SU-DHL-6 (cell line): Measurements from ENCODE around the gene UBR3.

Source experiments
- H2AFZ ChIP-seq: fragments of 200-600 bp; sonication (generic); 2 replicates; pipeline ENCODE4 v1.6.1; 2014; ENCODE audit warnings: low read depth, mild to moderate bottlenecking, moderate library complexity, mixed read lengths, antibody characterized with exemption, low read length; ENCODE audit not compliant: severe bottlenecking
- H3F3A ChIP-seq: fragments of 200-600 bp; shearing (Covaris generic); 2 replicates; pipeline ENCODE4 v1.6.0; 2016; ENCODE audit warnings: antibody characterized with exemption, mild to moderate bottlenecking; ENCODE audit not compliant: insufficient read depth
- H3K27ac ChIP-seq: fragments of 200-600 bp; sonication (generic); 2 replicates; pipeline ENCODE4 v1.5.1; 2016; ENCODE audit warnings: low read depth, mild to moderate bottlenecking, low read length, moderate library complexity, mixed read lengths
- H3K27me3 ChIP-seq: fragments of 200-600 bp; sonication (generic), shearing (Covaris generic); 2 replicates; pipeline ENCODE4 v1.6.0; 2014; ENCODE audit warnings: mild to moderate bottlenecking, low read length
- H3K36me3 ChIP-seq: fragments of 200-600 bp; sonication (generic); 2 replicates; pipeline ENCODE4 v1.6.1; 2014; ENCODE audit warnings: mild to moderate bottlenecking, low read length, mixed read lengths
- H3K4me2 ChIP-seq: fragments of 300-600, 200-600 bp; shearing (Covaris generic), sonication (generic); 2 replicates; pipeline ENCODE4 v1.6.0; 2014; ENCODE audit warnings: low read length, low read depth, mild to moderate bottlenecking; ENCODE audit not compliant: poor library complexity, severe bottlenecking
- H3K4me3 ChIP-seq: fragments of 200-600 bp; sonication (generic); 2 replicates; pipeline ENCODE4 v1.5.1; 2014; ENCODE audit warnings: antibody characterized with exemption, low read length, mild to moderate bottlenecking, mixed read lengths; ENCODE audit not compliant: insufficient read depth, poor library complexity, severe bottlenecking
- H3K79me2 ChIP-seq: fragments of 200-600 bp; sonication (generic); 2 replicates; pipeline ENCODE4 v1.6.1; 2014; ENCODE audit warnings: mild to moderate bottlenecking, low read length, moderate library complexity; ENCODE audit not compliant: insufficient read depth
- H3K9ac ChIP-seq: fragments of 200-600 bp; sonication (generic); 2 replicates; pipeline ENCODE4 v1.7.0; 2014; ENCODE audit warnings: mild to moderate bottlenecking, low read length
- H3K9me2 ChIP-seq: fragments of 200-600 bp; sonication (generic); replicated peaks from 2 replicates; pipeline ENCODE4 v1.6.1; 2014; ENCODE audit warnings: low read length; ENCODE audit not compliant: insufficient read depth
- H3K9me3 ChIP-seq: fragments of 200-600 bp; sonication (generic); 2 replicates; pipeline ENCODE4 v1.6.1; 2014; ENCODE audit warnings: low read length, mixed read lengths; ENCODE audit not compliant: insufficient read depth
- H4K20me1 ChIP-seq: fragments of 200-600 bp; sonication (generic); 2 replicates; pipeline ENCODE4 v1.6.1; 2014; ENCODE audit warnings: low read depth, mild to moderate bottlenecking, antibody characterized with exemption, low read length, moderate library complexity, mixed read lengths
- EZH2phosphoT487 ChIP-seq: fragments of 200-600 bp; sonication (generic), shearing (Covaris generic); conservative IDR thresholded peaks from 2 replicates; pipeline ENCODE4 v1.6.1; 2018; ENCODE audit warnings: mild to moderate bottlenecking, antibody characterized with exemption, low read length, moderate library complexity, mixed read lengths
- TF ChIP-seq, protein P1 (sequence below): fragments of 200-600 bp; sonication (generic); IDR thresholded peaks from one replicate; pipeline ENCODE4 v1.5.1; 2017; ENCODE audit warnings: antibody characterized with exemption, mild to moderate bottlenecking, low read length, moderate library complexity; ENCODE audit not compliant: insufficient read depth, poor library complexity, severe bottlenecking

UBR3 gene

DNA sequence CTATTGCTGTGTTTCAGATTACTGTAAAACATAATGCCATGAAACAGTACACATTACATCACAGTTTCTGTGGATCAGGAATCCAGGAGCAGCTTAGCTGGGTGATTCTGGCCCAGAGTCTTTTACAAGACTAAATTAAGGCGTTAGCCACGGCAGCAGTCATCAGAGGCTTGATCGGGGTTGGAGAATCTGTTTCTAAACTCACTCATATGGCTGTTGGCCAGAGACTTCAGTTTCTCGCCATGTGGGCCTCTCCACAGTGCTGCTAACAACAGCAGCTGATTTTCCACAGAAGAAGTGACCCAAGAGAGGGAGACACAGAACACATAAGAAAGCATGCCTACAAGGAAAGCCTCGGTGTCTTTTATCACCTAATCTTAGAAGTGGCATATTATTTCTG lies 261.5 kb downstream of the UBR3 start:
- Histone ChIP-seq H3F3A (no peaks in the 10 kb centered on the region), H3K9me2 (no peaks in the 10 kb centered on the region), H4K20me1 (no peaks in the 10 kb centered on the region), H3K9ac (no peak overlapping the region), H3K4me2 (no peak overlapping the region), H3K36me3 (no peaks in the 10 kb centered on the region), H3K27ac (no peak overlapping the region), H3K27me3 (no peaks in the 10 kb centered on the region), H3K9me3 (no peaks in the 10 kb centered on the region), H2AFZ (no peak overlapping the region), H3K4me3 (no peak overlapping the region), H3K79me2 (no peaks in the 10 kb centered on the region)
- TF ChIP-seq, protein P1, sequence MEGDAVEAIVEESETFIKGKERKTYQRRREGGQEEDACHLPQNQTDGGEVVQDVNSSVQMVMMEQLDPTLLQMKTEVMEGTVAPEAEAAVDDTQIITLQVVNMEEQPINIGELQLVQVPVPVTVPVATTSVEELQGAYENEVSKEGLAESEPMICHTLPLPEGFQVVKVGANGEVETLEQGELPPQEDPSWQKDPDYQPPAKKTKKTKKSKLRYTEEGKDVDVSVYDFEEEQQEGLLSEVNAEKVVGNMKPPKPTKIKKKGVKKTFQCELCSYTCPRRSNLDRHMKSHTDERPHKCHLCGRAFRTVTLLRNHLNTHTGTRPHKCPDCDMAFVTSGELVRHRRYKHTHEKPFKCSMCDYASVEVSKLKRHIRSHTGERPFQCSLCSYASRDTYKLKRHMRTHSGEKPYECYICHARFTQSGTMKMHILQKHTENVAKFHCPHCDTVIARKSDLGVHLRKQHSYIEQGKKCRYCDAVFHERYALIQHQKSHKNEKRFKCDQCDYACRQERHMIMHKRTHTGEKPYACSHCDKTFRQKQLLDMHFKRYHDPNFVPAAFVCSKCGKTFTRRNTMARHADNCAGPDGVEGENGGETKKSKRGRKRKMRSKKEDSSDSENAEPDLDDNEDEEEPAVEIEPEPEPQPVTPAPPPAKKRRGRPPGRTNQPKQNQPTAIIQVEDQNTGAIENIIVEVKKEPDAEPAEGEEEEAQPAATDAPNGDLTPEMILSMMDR = no peak
- no peak for TF ChIP-seq EZH2phosphoT487

DNA sequence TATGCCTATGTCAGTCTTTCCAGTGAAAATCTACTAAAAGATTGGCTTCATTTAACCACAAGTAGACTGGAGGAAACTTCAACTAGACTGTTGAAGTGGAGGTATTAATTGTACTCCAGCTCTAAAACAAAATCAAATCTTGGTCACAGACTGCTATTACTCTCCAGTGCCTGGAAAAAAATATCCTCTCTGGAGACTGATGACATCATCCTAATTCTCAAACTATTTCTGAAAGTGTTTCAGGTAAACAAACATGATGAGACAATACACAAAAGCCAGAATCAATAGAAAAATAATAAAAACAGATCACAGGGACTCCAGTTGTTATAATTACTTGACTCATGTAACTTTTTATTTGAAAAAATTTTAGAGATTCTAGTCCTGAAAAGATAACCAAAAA lies 263.0 kb downstream of the UBR3 start:
- H3K36me3 ChIP-seq = no peaks in the 10 kb centered on the region
- H3F3A ChIP-seq = no peaks in the 10 kb centered on the region
- TF ChIP-seq, protein P1 = no peak
- no peak for TF ChIP-seq EZH2phosphoT487
- no peak overlapping the region for H2AFZ ChIP-seq
- H3K9ac ChIP-seq = no peak overlapping the region
- H3K27ac ChIP-seq = no peak overlapping the region
- no peaks in the 10 kb centered on the region for H4K20me1 ChIP-seq
- no peaks in the 10 kb centered on the region for H3K27me3 ChIP-seq
- no peaks in the 10 kb centered on the region for H3K79me2 ChIP-seq
- no peak overlapping the region for H3K4me2 ChIP-seq
- no peaks in the 10 kb centered on the region for H3K9me2 ChIP-seq
- no peaks in the 10 kb centered on the region for H3K9me3 ChIP-seq
- no peak overlapping the region for H3K4me3 ChIP-seq

- no peak overlapping the region for H2AFZ ChIP-seq
- H3K79me2 ChIP-seq = no peaks in the 10 kb centered on the region
- no peaks in the 10 kb centered on the region for H3K9me2 ChIP-seq
- H3K27me3 ChIP-seq = no peaks in the 10 kb centered on the region
- no peak overlapping the region for H3K9ac ChIP-seq
- no peak overlapping the region for H3K27ac ChIP-seq
- H4K20me1 ChIP-seq = no peaks in the 10 kb centered on the region
- no peak overlapping the region for H3K4me2 ChIP-seq
- H3F3A ChIP-seq = no peaks in the 10 kb centered on the region
- no peaks in the 10 kb centered on the region for H3K36me3 ChIP-seq
- TF ChIP-seq EZH2phosphoT487 = no peak
- TF ChIP-seq, protein P1 = no peak
- H3K4me3 ChIP-seq = no peak overlapping the region
- H3K9me3 ChIP-seq = no peaks in the 10 kb centered on the region
Measured at GRCh38 chr2:170091436-170091835, 264.2 kb downstream of the UBR3 start.
